Hypothalamus (tissue), 51 donors: Measurements from ENCODE around the gene SLC48A1.

ENCODE experiments used
- DNase-seq, 51 donors: peaks; one replicate each; lab custom pipeline; 2025; lab: John Stamatoyannopoulos, UW

The SLC48A1 gene

DNA sequence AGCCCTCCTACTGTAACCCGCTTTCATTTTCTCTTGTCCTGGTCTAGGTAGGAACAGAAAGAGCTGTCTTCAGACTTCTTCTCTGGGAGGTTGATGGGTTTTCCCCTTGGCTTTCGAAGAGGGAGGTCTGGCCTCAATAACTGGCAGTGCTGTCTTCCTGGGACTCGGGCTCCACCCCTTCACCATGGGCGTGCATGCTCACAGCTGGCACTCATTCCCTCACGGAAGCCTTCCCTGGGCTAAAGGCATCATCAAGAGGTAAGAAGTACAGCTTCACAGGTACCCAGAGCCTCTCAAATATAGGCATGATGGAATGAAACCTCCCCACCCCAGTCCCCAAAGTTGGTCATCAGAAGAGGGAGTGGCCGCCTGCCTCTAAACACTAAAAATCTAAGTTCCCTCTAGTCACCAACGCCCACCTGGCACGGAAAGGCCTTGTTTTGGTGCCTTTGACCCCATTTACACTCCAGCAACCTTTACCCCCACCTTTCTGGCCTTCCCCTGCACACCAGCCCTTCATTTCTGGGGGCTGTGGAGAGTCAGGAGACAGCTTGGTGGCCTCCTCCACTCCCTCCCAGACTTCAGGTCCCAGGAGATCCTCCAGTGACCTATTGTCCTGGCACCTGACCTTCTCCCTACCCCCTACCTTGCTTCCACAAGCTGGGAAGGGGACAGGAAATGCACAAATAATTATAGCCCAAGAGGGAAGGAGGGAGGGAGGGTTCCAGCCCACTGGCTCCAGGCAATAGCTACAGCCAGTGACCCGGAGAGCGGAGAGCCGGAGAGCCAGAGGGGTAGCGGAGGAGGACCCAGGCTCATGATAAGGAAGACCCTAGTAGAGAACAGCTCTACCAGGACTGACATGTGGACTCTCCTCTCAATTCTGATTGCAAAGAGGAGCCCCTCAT, 17.1 kb upstream of the SLC48A1 start:
- DNase-seq = peak in 7 of 51 donors; percentile 15 to 40 (median 19)

DNA sequence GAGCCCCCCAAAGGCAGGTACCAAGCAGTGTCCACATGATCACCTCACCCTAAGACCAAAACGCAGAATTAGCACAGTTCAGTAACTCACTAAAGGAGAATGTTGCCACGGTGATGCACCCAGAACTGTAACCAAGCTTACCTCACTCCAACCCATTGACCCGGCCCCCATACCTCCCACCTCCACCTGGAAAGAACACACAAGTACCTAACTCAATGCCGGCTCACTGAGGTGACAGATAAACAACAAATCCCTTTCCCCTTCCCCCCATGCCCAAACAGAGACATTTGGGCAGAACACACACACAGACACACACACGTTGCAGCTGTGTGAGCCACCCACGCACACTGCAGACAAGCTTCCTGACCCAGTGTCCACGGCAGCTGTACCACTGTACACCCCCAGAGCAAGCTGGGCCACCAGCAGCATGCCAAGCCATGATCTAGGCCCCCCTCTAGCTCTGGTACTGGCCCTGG, 15.6 kb upstream of the SLC48A1 start:
- peak in 7 of 51 donors; percentile 31 to 68 (median 50) for DNase-seq

DNA sequence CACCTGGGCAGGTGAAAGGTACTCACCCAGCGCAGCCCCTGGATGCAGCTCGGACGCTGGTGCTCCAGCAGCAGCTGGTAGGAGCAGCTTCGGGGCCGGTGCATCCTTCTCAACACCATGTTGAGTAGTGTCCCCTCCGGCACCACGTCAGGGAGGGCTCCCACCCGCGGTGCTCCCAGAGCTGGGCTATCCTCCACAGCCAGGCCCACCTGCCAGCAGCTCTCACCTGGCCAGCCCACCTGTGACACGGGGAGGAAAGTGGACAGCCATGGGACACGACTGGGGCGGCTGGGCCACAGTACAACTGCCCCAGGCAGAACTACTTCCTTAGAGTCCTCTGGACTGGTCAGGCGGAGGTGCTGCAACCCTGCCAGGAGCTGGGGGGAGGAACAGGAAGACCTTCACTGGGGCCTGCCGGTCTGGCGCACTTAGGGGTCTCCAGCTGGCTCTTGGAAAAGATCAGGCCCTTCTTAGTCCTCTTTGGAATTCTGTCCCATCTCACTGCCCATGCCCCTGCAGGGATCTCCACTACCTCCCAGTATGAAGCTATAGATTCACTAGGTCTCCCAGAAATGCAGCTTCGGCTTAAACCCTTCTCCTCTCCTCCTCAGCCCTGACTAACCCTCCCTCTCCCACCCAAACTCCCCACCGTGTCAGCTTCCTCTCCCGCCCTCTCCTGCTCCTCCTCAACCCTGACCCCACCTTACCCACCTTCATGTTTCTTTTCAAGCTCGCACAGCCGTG, 15.0 kb upstream of the SLC48A1 start:
- DNase-seq = peak in 23 of 51 donors; percentile 18 to 78 (median 47)

DNA sequence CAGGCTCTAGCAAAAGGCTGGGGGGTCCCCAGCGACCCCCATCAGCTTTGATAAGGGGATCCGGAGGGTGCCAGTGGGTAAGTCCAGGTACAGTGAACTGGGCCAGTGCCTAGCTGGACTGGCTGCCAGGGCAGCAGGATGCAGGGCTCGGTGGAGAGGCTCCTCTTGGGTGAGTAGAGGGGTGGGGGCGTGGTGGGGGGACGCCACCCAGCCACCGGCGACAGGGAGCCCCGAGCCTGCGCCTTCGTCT, 14.5 kb upstream of the SLC48A1 start:
- DNase-seq = no peak

DNA sequence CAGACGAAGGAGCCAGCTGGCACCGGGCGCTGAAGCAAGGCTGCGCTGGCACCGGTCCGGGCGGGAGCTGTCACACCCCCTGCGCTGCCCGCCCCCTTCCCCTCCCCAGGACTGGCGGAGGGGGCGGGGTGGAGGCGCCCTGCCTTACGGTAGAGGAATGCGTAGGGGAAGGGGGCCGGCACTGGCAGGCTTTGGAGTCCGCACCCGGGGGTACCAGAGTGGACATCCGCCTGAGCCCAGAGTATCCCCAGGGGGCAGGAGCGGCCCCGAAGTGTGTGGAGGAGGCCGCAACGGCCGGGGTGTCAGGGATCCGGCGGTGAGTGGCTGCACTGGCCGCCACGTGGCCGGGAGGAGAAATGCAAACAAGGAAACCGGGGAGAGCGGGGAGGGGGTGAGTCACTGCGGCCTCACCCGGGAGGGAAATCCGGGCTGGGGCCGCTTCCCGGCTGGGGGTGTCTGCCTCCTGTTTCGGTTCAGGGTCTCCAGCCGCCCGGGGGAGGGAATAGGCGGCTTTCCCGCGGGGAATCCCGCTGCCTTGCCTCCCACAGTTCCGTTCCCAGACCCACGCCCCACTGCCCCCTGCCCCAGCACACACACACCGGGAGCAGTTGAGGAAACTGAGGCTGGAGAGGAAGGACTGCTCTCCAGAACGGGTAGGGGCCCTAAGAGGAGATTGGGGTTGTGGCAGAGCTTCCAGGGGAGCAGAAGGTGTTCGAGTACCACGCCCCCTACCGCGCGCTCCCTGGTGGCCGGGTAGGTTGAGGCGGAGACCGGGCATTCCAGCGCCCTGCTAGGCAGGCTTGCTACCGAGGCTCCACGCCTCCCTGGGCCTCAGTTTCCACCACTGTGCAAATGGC, 14.0 kb upstream of the SLC48A1 start, which contains the start of gene RAPGEF3:
Gene RAPGEF3, minus strand, starts transcription at position 47 of the 857 bp plus-strand sequence. CDS start 324 bp downstream, outside the sequence.
- peak in 50 of 51 donors; percentile 59 to 98 (median 92) for DNase-seq

DNA sequence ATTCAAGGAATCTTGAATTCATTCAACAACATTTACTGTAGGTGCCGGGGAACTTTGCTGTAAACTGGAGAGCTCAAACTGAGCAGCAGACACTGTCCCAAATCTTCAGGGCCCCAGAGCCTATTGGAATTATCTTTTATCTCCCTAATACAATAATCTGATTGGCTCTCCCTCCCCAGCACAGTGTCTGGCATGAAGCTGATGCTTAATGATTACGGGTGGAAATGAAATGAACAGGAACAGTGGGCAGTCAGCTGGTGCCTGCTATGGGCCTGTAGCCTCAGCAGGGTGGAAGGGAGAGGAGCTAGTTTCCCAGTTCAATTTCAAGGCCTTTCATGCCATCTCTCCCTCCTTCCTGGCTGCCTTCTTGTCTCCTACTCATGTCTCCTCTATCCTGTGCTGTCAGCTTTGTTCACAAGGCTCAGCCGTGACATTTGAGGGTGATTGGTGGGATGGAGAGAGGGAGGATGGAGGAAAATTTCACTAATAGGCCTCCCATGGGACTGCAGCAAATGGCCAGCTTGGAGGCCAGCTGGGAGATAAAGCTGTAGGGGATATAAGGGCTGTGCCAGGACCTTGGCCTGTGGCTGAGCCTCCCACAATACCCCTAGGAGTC, 10.1 kb upstream of the SLC48A1 start:
- no peak for DNase-seq

DNA sequence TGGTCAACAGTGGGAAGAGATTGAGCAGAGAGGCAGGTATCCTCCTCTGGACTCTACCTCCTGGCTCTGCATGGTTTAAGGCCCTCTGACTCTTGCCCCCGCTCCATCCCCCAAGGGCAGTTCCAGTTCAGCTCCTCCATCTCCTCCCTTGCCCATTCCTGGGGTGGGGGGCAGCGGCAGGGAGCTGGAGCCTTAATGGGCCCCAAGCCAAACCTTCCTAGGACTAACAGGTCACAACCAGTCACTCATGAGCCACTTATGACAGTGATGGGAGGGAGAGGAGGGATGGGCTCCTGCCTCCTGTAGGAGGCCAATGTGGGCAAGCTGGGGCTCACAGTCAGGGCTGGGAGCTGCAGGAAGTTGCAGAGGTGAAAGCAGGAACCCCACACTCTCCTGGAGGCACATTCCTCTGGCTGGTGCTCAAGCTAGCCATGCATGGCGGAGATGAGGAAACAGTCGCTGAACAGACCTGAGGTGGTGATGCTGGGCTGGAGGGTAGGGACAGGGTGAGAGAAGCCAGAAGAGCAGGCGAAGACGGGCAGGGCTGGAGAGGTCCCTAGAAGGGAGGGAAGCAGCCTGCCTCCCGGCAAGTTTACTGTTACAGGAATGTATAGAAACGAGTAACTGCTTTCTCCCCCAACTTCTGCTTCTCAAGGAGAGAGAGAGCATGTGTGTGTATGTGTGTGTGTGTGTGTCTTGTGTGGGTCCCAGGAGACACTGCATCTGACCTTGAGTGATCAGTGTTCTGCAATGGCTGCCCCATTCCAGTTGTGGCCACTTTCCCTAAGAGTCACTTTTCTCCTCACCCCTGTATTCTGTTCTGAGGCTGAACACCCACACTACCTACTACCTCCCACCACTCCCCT, 9.3 kb upstream of the SLC48A1 start:
- no peak for DNase-seq

DNA sequence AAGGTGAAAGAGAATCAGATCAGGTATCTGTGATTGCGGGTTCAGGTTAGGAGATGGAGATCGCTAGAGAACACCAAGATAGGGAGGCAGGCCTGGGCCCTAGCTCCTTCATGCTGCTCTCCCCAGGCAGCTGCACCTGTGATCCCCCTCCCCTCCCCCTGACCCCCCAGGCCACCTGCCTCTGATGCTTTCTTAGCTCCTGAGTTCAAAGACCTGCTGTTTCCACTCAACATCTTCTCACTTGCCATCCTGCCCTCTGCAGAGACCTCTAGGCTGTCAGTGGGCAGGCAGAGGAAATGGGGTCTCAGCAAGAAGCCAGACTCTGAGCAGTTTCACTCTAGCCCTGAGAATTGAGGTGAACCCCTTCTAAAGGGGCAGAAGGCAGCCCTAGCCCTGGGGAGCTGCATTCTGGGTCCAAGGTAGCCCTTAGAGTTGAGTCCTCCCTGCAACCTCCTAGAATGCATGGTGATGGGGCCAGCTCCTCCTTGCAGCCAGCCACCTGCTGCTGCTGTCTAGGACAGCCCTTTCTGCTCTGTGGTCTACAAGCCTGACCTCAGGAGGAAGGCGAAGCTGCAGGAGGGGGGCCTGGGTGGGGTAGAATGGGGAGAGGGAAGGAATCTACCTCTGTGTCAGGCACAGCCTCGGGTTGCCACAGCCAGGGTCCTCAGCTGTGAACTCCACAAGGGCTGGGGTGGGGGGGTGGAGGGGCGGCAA, 6.4 kb upstream of the SLC48A1 start:
- no peak for DNase-seq

DNA sequence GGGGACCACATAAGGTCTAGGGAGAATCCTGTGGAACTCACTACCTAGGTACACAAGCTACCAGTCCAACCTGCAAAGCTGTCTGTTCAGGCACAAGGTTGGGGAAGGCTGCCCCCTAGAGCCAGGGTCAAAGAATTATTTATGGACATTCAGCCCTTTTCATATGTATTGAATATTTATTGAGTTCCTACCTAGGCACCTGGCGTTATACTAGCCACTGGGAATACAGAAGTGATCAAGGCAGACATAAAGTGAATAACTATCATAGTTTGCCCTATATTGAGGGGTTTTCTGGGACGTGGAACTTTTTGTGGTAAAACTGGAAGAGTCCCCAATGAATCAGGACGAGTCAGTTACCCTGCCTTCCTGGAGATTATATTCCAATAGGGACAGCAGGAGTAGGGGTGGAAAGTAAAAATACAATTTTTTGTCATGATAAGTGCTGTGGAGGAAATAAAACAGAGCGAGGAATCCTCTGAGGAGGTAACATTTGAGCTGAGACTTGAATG, 5.8 kb upstream of the SLC48A1 start:
- peak in 21 of 51 donors; percentile 10 to 68 (median 37) for DNase-seq

DNA sequence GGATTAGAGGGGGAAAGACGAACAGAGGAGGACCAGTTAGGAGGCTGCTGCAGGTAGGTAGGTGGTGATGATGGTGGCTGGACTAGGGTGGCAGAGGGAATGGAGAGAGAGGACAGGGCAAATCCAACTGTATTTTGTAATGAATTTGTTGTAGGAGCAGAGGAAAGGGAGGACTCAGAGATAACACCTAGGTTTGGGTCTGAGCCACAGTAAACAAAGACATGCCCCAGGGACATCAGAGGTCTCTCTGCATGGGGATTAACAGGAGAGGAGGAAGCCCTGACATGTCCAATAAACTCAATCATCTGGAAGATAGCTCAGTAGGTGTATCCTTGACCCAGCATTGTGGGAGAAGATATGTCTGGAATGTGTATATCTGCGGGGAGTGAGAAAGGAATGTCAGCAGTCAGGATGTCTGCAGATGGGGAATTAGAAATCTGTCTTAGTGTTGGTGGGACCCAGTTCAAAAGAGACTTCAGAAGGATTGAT, 4.7 kb upstream of the SLC48A1 start:
- no peak for DNase-seq

DNA sequence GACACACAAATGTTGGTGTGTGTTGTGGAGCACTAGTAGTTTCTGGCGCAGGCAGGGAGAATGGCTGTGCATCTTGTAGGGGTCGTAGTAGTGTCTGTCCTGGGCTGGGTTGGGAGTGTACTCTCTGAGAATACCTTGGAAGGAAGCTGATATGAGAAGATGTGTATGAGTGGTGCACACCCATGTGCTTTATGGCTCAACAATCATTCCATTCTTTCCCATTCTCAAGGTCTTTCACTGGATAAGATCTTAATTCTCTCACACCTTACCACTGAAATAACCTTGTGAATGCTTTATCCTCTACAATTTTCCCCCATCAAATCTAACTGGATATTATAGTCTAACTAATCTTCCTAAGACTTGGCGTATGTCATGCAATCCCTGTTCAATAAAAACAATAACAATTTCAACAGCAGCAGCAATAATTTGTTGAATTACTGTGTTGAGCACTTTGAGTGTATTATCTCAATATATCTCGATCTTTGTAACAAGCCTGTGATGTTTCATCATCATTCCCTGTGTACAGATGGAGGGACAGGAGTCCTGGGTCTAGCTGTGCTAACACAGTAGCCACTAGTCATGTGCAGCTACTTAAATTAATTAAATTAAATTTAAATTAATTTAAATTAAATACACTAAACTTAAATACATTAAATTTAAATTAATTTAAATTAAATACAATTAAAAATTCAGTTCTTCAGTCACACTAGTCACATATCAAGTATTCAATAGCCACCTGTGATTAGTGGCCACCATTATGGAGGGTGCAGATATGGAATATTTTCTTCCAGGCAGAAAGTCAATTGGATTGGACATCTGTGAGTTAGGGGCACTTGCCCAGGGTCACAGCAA, 3.6 kb upstream of the SLC48A1 start:
- no peak for DNase-seq

DNA sequence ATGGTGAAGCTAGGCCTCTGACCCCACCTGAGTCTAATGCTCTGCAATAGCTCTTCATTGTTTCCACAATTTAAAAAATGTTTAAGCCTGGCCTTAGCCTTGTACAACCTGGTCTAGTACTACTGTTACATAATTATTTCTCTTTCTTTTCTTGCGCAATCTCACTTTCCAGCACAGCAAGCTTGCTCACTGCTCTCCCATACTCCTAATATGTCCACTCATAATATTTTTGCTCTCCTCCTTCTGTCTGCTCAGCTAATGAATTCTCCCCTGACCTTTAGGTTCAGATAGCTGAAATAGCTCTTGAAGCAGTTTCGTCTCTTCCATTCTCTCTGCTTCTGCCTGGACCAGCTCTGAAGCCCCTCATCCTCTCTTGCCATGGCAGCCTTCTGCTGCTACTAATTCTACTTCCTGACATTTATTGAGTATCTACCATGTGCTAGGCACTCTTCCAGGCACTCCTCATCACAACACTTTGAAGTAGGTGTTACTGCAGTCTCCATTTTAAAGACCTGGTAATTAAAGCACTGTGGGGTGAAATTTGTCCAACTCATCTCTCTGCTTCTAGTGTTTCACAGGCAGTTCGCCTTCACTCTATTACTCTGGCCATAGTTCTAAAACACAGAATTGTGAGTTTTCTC, 2.8 kb upstream of the SLC48A1 start:
- DNase-seq = no peak

DNA sequence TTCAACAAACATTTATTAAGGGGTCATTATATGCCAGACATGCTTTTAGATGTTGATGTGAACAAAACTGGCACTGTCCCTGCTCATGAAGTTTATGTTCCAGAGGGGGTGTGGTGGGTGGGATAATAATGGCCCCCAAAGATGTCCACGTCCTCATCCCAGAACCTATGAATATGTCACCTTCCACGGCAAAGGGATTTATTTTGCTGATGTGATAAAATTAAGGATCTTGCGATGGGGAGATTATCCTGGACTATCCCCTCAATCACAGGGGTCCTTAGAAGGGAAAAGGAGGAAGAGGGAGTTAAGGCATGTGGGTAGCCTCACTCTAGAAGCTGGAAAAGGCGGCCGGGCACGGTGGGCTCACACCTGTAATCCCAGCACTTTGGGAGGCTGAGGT, 1.7 kb upstream of the SLC48A1 start:
- DNase-seq = no peak

DNA sequence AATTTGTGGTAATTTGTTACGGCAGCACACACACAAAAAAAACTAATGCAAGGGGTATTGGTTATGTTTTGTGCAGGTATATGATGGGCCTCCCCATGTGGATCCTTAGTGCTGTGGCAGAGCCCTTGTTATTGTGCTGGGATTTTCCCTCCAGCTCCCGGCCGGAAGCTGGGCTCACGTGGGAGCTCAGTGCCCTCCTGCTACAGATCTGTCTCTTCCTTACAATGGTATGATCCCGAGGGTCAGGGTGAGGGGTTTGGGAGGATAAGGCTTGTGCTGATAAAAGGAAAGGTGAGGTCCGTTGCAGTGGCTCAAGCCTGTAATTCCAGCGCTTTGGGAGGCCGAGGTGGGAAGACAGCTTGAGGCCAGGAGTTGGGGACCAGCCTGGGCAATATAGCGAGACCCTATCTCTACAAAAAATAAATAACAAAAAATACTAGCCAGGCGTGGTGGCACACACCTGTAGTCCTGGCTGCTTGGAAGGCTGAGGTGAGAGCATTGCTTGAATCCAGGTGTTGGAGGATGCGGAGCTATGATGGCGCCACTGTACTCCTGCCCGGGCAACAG, 861 bp upstream of the SLC48A1 start:
- DNase-seq = peak in 10 of 51 donors; percentile 13 to 50 (median 28)

DNA sequence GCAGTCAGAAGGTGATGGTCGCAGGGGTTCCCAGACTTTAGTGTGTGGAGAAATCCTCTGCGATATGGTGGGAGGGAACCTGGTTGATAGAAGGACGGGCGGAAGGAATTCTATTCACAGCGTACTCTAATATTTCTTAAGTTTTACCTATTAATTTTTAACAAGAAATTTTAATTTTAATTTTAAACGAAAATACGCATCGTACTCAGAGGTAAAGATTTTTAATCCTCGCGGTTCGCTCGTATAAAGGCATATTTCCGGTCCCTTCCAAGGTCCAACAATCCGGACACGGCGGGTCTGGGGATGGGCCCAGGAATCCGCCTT, 338 bp upstream of the SLC48A1 start:
- DNase-seq = no peak

DNA sequence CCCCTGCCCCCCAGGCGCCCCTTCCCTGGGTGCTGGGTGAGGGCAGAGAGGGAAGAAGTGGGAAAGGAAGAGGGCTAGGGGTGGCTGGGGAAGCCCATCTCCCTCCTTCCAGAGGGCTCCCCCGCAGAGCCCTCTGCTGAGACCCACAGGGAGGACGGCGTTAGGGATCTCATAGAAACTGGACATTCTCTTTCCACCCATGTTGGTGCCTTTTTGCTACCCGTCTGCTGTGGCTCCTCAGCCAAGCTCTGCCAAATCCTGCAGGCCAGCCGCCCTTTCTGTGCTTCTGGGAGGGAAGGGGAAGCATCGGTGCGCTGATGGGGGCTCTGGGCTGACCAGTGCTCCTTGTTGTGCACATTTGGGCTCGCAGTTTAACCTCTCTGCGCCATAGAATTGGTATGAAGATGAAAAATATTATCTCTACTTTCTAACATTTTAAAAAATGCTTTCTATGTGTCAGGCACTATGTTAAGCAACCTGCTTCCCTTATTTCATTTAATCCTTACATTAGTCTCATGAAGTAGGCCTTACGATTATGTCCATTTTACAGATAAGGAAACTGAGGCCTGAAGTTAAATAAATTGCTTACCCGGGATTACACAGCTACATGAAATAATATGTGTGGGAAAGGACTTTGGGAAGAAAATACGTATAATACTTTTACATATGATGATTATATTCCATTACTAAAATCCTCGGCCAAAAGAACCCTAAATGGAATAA, 981 bp downstream of the SLC48A1 start:
- peak in 4 of 51 donors; percentile 14 to 53 (median 34) for DNase-seq
